Rectal smooth muscle tissue (tissue), 1 donor: ENCODE measurements around the gene HOXD1.
A peak's percentile ranks its signal among the peaks of the same experiment; 100 is the strongest.

Experiments
- H3K27ac ChIP-seq: one replicate; pipeline ENCODE4 v1.7.0; 2013; ENCODE audit warnings: low read depth, low read length, inconsistent platforms
- H3K27me3 ChIP-seq: one replicate; pipeline ENCODE4 v1.7.0; 2013; ENCODE audit warnings: low read length; ENCODE audit not compliant: control insufficient read depth, insufficient read depth
- H3K36me3 ChIP-seq: one replicate; pipeline ENCODE4 v1.7.0; 2013; ENCODE audit warnings: low read length; ENCODE audit not compliant: control insufficient read depth, insufficient read depth
- H3K4me1 ChIP-seq: one replicate; pipeline ENCODE4 v1.7.0; 2013; ENCODE audit warnings: low read length; ENCODE audit not compliant: control insufficient read depth, insufficient read depth
- H3K4me3 ChIP-seq: one replicate; pipeline ENCODE4 v1.7.0; 2013; ENCODE audit warnings: low read length
- H3K9ac ChIP-seq: one replicate; pipeline ENCODE4 v1.7.0; 2013; ENCODE audit warnings: low read length

HOXD1 gene

DNA sequence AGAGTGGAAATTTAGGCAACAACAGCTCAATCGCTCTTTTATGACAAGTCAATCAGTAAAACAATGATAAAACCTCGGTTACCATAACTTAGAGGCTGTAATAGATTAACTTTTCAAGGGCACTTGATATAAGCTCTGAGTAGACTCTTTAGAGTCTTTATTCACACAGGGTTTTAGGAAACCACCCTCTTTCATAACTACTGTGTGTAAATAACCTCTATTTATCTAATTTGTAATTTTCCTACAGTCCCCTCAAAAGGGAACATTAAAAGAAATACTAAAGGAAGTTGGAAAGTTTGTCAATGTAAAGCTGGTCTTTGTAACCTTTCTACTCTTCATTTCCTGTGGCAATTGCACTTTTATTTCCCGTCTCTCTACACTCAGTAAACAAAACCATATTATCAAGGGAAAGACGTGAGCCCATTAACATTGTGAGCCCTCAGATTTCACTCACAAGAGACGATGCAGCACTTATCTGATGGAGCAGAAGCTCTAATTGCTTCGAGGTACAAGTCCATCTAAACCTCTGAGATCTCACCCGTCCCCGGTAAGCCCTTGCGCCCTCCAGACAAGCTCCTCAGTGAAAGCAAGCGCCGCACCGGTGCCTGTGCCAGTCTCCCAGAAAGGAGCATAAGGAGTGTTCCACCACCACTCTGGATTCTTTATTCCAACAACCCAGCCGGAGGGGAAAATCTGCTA, 1.1 kb upstream of the HOXD1 start:
- Histone ChIP-seq H3K27ac (no peak overlapping the region), H3K9ac (no peak overlapping the region), H3K36me3 (no peaks in the 10 kb centered on the region), H3K4me3 (peak overlapping the region; percentile 82), H3K27me3 (peaks cover 14% of the 10 kb centered on the region), H3K4me1 (no peaks in the 10 kb centered on the region)

DNA sequence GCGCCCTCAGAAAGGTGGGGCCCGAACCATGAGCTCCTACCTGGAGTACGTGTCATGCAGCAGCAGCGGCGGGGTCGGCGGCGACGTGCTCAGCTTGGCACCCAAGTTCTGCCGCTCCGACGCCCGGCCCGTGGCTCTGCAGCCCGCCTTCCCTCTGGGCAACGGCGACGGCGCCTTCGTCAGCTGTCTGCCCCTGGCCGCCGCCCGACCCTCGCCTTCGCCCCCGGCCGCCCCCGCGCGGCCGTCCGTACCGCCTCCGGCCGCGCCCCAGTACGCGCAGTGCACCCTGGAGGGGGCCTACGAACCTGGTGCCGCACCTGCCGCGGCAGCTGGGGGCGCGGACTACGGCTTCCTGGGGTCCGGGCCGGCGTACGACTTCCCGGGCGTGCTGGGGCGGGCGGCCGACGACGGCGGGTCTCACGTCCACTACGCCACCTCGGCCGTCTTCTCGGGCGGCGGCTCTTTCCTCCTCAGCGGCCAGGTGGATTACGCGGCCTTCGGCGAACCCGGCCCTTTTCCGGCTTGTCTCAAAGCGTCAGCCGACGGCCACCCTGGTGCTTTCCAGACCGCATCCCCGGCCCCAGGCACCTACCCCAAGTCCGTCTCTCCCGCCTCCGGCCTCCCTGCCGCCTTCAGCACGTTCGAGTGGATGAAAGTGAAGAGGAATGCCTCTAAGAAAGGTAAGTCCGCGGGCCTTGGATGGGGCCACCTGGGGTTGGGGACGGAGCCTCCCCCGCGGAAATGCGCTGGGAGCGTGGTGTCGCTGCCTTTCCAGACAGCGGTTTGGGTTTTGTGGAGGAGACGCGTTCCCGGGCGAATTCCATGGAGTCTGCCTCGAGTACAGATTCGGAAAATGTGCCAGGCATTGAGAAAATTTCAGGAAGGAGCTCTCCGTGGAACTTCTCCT, 559 bp downstream of the HOXD1 start:
- Histone ChIP-seq H3K9ac (no peak overlapping the region), H3K27ac (no peak overlapping the region), H3K36me3 (no peaks in the 10 kb centered on the region), H3K4me3 (peak overlapping the region; percentile 82), H3K4me1 (no peaks in the 10 kb centered on the region), H3K27me3 (peaks cover 14% of the 10 kb centered on the region)

DNA sequence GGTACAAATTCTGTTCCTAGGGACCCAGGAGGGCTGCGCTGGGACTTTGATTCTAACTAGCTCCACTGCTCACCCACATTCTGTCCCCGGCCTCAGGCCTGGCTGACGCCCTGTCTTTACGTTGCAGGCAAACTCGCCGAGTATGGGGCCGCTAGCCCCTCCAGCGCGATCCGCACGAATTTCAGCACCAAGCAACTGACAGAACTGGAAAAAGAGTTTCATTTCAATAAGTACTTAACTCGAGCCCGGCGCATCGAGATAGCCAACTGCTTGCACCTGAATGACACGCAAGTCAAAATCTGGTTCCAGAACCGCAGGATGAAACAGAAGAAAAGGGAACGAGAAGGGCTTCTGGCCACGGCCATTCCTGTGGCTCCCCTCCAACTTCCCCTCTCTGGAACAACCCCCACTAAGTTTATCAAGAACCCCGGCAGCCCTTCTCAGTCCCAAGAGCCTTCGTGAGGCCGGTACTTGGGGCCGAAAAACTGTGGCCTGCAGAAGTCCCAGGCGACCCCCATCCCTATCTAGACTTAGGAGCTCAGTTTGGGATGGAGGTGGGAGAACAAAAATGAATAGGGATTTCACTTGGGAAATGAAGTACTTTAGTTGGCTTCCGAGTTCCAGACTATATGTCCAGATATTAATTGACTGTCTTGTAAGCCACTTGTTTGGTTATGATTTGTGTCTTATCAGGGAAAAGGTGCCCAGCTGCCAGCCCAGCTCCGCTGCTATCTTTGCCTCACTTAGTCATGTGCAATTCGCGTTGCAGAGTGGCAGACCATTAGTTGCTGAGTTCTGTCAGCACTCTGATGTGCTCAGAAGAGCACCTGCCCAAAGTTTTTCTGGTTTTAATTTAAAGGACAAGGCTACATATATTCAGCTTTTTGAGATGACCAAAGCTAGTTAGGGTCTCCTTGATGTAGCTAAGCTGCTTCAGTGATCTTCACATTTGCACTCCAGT, 1.5 kb downstream of the HOXD1 start:
- Histone ChIP-seq H3K9ac (no peak overlapping the region), H3K4me1 (no peaks in the 10 kb centered on the region), H3K27me3 (peaks cover 14% of the 10 kb centered on the region), H3K36me3 (no peaks in the 10 kb centered on the region), H3K27ac (no peak overlapping the region), H3K4me3 (peak overlapping the region; percentile 82)

DNA sequence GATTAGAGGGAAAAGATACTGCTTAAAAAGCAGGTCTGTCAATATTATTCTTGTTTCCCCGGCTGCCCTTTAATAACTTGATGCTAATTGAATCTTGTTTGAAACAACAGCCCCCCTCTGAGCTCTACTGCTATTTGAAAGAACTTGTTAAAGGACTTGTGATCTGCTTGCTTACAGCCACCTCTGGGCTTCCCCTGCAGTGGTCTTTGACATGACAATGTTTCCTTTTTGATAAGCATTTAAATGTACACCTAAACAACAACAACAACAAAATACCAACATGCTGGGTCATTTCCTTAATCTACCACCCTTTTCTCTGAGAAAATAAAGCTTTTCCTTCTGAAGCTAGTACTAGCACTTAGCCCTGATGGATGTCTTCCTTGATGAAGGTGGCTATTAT, 3.9 kb downstream of the HOXD1 start:
- Histone ChIP-seq H3K36me3 (no peaks in the 10 kb centered on the region), H3K27me3 (peaks cover 14% of the 10 kb centered on the region), H3K4me1 (no peaks in the 10 kb centered on the region), H3K4me3 (no peak overlapping the region), H3K9ac (no peak overlapping the region), H3K27ac (no peak overlapping the region)

DNA sequence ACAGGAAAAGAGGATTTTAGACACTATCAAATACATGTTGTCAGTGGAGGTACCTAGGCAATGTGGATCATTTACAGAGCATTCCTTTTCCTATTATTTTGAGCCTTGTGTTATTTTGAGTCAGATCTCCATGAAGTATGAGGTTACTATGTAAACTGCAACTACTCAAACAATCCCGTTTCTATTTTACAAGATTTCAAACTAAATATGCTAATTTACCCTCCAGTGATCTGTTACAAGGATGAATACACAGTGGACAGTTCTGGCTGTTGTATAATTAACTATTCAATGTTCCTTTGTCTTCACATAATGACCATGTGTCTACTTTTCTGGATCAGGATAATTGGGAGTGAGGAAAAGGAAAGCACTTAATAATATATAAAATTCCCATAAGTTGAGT, 4.6 kb downstream of the HOXD1 start:
- no peak overlapping the region for H3K9ac ChIP-seq
- H3K4me3 ChIP-seq = no peak overlapping the region
- H3K27me3 ChIP-seq = peaks cover 14% of the 10 kb centered on the region
- H3K27ac ChIP-seq = no peak overlapping the region
- no peaks in the 10 kb centered on the region for H3K36me3 ChIP-seq
- no peaks in the 10 kb centered on the region for H3K4me1 ChIP-seq

DNA sequence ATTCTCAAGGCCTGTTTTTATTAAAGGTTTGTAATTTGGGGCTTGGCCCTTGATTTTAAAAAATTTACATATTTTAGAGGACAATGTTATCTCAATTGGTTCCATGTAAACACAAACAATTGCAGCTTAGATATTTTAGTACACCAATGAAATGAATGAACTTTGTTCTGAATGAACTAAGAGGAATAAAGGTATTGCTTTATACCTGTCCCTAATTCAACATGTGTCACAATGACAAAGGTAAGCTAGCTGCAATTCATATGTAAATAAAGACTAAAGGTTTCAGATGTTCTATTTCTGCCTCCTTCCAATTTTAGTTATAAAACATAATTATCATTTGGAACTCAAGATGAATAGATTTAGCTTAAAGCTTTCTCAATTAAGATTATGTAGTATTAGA, 11.4 kb downstream of the HOXD1 start:
- Histone ChIP-seq H3K36me3 (no peaks in the 10 kb centered on the region), H3K27me3 (no peaks in the 10 kb centered on the region), H3K27ac (no peak overlapping the region), H3K9ac (no peak overlapping the region), H3K4me1 (no peaks in the 10 kb centered on the region), H3K4me3 (no peak overlapping the region)

DNA sequence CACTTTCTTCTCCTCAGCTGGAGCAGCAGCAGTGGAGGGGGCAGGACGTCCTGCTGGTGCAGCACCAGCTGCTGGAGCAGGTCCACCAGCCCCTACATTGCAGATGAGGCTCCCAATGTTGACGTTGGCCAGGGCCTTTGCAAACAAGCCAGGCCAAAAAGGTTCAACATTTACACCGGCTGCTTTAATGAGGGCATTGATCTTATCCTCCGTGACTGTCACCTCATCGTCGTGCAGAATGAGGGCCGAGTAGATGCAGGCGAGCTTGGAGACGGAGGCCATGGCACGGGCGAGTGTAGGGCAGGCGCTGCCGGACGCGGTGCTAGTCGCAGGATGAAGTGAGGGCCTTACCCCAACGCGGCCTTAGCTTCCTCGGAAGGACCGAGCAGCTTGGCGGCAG, 12.5 kb downstream of the HOXD1 start:
- no peak overlapping the region for H3K27ac ChIP-seq
- H3K4me3 ChIP-seq = no peak overlapping the region
- H3K4me1 ChIP-seq = no peaks in the 10 kb centered on the region
- H3K9ac ChIP-seq = no peak overlapping the region
- no peaks in the 10 kb centered on the region for H3K36me3 ChIP-seq
- no peaks in the 10 kb centered on the region for H3K27me3 ChIP-seq

DNA sequence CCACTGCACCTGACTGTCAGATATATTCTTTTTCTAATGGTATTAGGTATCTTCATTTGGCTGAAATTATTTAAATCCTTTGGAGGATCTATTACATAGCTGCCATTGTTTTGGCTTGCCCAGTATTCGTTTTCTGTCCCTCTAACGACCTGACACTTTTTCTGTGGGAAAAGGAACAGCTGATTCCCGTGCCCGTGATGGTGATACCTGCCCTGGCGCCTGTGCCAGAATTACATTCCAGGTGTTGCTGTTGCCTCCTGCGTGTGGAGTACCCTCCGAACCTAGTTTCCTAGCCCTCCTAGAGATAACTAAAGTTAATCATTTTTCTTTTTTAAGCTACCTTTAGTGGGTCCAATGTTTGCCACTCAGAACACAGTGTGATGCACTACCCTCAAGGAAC, 14.0 kb downstream of the HOXD1 start:
- Histone ChIP-seq H3K4me3 (no peak overlapping the region), H3K36me3 (no peaks in the 10 kb centered on the region), H3K9ac (no peak overlapping the region), H3K27ac (no peak overlapping the region), H3K27me3 (no peaks in the 10 kb centered on the region), H3K4me1 (no peaks in the 10 kb centered on the region)

DNA sequence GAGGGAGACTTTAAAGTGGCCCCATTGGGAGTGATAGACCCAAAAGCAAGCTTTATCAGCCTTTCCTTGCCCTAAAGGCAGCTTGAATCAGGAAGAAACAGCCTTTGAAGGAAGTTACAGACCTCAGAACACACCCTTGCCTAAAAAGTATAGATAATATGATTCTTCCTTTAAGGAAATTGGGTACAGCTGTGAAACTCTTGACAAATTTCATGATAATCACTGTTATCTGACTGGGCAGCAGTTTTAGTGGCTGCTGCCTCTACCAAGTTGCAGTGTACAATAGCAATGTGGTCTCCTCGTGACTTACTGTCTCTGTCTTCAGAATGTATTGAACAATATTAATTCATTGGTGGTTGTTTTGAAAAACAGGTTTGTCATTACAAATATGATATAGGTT, 16.7 kb downstream of the HOXD1 start:
- no peak overlapping the region for H3K4me3 ChIP-seq
- no peaks in the 10 kb centered on the region for H3K27me3 ChIP-seq
- H3K36me3 ChIP-seq = no peaks in the 10 kb centered on the region

DNA sequence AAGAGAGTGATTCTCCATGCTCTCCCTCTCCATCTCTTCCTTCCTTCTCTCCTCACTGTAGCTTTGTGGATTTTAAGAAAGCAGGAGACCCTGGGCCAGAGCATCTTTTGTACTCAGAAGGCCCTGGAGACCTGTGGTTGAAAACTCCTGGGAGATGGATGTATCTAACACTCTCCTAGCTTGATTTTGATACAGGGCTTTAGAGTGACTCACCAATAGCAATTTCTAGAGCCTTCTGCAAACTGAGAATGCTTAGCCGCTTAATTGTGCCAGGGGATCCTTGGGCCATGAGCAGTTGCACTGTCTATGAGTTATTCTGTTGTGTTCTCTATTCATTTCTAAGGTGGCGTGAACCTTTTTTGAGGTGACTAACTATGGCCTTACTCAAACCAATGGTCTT, 17.7 kb downstream of the HOXD1 start:
- Histone ChIP-seq H3K27ac (no peak overlapping the region), H3K4me3 (no peak overlapping the region)

More for the DNA sequence above, 16.7 kb downstream of the HOXD1 start:
- Histone ChIP-seq H3K4me1 (no peaks in the 10 kb centered on the region), H3K27ac (no peak overlapping the region), H3K9ac (no peak overlapping the region)

DNA sequence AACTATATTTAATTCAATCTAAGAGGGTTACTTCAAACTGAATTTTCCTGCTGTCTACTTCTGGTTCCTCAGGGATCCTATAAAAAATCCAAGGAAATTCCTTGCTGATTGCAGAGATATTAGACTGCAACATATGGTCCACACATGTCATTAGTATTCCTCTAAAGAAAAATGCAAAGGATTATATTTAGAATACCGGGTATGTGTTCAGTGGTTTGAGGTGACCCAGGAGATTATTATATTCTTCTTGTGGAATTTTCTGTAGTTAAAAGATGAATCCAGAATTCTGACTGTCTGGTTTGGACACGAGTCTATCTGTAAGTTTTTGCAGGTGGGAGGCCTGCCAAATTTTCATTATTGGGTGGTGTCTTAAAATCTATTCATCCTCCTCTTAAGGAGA, 18.2 kb downstream of the HOXD1 start:
- Histone ChIP-seq H3K27ac (no peak overlapping the region), H3K36me3 (no peaks in the 10 kb centered on the region), H3K9ac (no peak overlapping the region), H3K4me1 (no peaks in the 10 kb centered on the region), H3K27me3 (no peaks in the 10 kb centered on the region), H3K4me3 (no peak overlapping the region)

More for the DNA sequence above, 17.7 kb downstream of the HOXD1 start:
- H3K9ac ChIP-seq = no peak overlapping the region
- H3K27me3 ChIP-seq = no peaks in the 10 kb centered on the region
- no peaks in the 10 kb centered on the region for H3K4me1 ChIP-seq
- H3K36me3 ChIP-seq = no peaks in the 10 kb centered on the region

DNA sequence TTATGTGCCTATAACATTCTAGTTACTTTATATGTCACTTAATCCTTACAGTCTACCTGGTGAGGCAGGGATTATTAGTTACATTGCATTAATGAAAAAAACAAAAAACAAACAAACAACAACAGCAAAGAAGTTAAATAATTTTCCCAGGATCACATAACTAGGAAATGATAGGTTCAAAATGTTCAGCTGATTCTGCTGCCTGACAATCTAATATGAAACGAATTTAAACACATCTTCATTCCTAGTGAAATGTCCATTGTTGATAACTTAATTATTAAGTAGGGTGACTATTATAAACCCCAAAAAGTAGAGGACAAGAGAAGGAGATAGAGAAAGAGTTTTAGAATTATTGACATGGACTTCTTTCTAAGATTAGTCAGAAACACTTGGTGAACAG, 22.6 kb downstream of the HOXD1 start:
- Histone ChIP-seq H3K4me1 (no peaks in the 10 kb centered on the region), H3K36me3 (no peaks in the 10 kb centered on the region), H3K9ac (no peak overlapping the region), H3K27ac (no peak overlapping the region), H3K4me3 (no peak overlapping the region), H3K27me3 (no peaks in the 10 kb centered on the region)
